Keratinocyte (primary cell): Measurements from ENCODE around the gene VPS13A. TPM values are rescaled to one million over a fixed set of nuclear protein-coding genes. Genes with fewer than 3 reads are reported as not detected.
"Not testable (repeated sequence)": the region's sequence is repeated elsewhere in the genome, so short reads cannot be mapped to it uniquely, and the experiment has no call there.

ENCODE experiments used
- DNase-seq: peaks from one replicate; pipeline ENCODE4 v3.0.0-alpha.2; 2011; ENCODE audit warnings: low read depth, missing footprints, low spot score
- FAIRE-seq: peaks from 2 replicates; lab custom pipeline; 2011; peaks lifted over from hg19 to GRCh38; lab: Jason Lieb, UNC
- H2AFZ ChIP-seq: 2 replicates; pipeline ENCODE4 v1.6.0; 2012; ENCODE audit warnings: low read length, control low read depth, inconsistent platforms; ENCODE audit not compliant: control insufficient read depth
- H3K27ac ChIP-seq: 2 replicates; pipeline ENCODE4 v1.5.1; 2011; ENCODE audit warnings: low read length; ENCODE audit not compliant: control insufficient read depth, insufficient read depth
- H3K27me3 ChIP-seq: 3 replicates; pipeline ENCODE4 v1.6.0; 2011; ENCODE audit warnings: low read length; ENCODE audit not compliant: control insufficient read depth, insufficient read depth; ENCODE audit errors: extremely low read depth
- H3K36me3 ChIP-seq, 2 experiments: 2 replicates in 1 of 2; 3 replicates in 1 of 2; pipeline ENCODE4 v1.5.1; 2011; ENCODE audit warnings: low read length in 2 of 2, mild to moderate bottlenecking in 1 of 2; ENCODE audit not compliant: control insufficient read depth in 2 of 2, insufficient read depth in 2 of 2; ENCODE audit errors: extremely low read depth in 1 of 2
- H3K4me1 ChIP-seq: 3 replicates; pipeline ENCODE4 v1.5.1; 2011; ENCODE audit warnings: low read length; ENCODE audit not compliant: control insufficient read depth, insufficient read depth; ENCODE audit errors: extremely low read depth
- H3K4me2 ChIP-seq: 3 replicates; pipeline ENCODE4 v1.6.0; 2011; ENCODE audit warnings: low read depth, low read length; ENCODE audit not compliant: control insufficient read depth, insufficient read depth; ENCODE audit errors: extremely low read depth
- H3K4me3 ChIP-seq, 3 experiments: fragments of 200-600 bp in 1 of 3; sonication (generic) in 1 of 3; 2 replicates in 2 of 3; 3 replicates in 1 of 3; pipeline ENCODE4 v1.5.1; 2011 to 2016; ENCODE audit warnings: low read length in 3 of 3, mild to moderate bottlenecking in 3 of 3, control low read depth in 2 of 3, inconsistent platforms in 1 of 3, low read depth in 1 of 3, mixed read lengths in 1 of 3, mixed run types in 1 of 3, moderate library complexity in 1 of 3; ENCODE audit not compliant: control insufficient read depth in 2 of 3, insufficient read depth in 2 of 3; ENCODE audit errors: extremely low read depth in 1 of 3
- H3K79me2 ChIP-seq: 2 replicates; pipeline ENCODE4 v1.6.0; 2012; ENCODE audit warnings: low read length; ENCODE audit not compliant: control insufficient read depth, insufficient read depth
- H3K9ac ChIP-seq: 3 replicates; pipeline ENCODE4 v1.6.0; 2011; ENCODE audit warnings: low read length; ENCODE audit not compliant: control insufficient read depth, insufficient read depth; ENCODE audit errors: extremely low read depth
- H3K9me1 ChIP-seq: 3 replicates; pipeline ENCODE4 v1.6.0; 2011; ENCODE audit warnings: low read length; ENCODE audit not compliant: control insufficient read depth, insufficient read depth; ENCODE audit errors: extremely low read depth
- H3K9me3 ChIP-seq: 2 replicates; pipeline ENCODE4 v1.5.1; 2012; ENCODE audit warnings: low read depth, low read length; ENCODE audit not compliant: control insufficient read depth
- H4K20me1 ChIP-seq: 3 replicates; pipeline ENCODE4 v1.6.0; 2011; ENCODE audit warnings: low read length; ENCODE audit not compliant: control insufficient read depth, insufficient read depth; ENCODE audit errors: extremely low read depth
- CTCF ChIP-seq, 3 experiments: IDR thresholded peaks in 1 of 3; conservative IDR thresholded peaks in 1 of 3; optimal IDR thresholded peaks in 1 of 3; 2 replicates in 2 of 3; 3 replicates in 1 of 3; pipeline versions ENCODE3 to v1.5.1; 2011; ENCODE audit warnings: low read length in 3 of 3, mild to moderate bottlenecking in 3 of 3, moderate library complexity in 2 of 3, control low read depth in 1 of 3, inconsistent platforms in 1 of 3; ENCODE audit not compliant: insufficient read depth in 2 of 3; ENCODE audit errors: extremely low read depth in 1 of 3
- EZH2 ChIP-seq: IDR thresholded peaks from one replicate; pipeline ENCODE4 v1.6.1; 2012; ENCODE audit warnings: inconsistent platforms, mild to moderate bottlenecking, low read length, moderate library complexity
- dilution Hi-C: fragments of 300-500 bp; cut with MboI; formaldehyde crosslinking; loops from one replicate; pipeline ENCODE4 v1.7.0; 2020; ENCODE audit warnings: low sequenced_read_pairs; ENCODE audit not compliant: extremely low pct_ligation_motif_present
- polyA plus RNA-seq, 5 experiments: library from polyadenylated mRNA; depleted of rRNA in 3 of 5; stranded (reverse) in 3 of 5; stranded (forward) in 1 of 5; unstranded in 1 of 5; fragments of >200 nt; gene quantifications; 1 replicate in 1 of 5; 2 replicates in 3 of 5; 3 replicates in 1 of 5; pipeline versions ENCODE4 v1.2.1 to v1.2.3, GENCODE V29; 2011 to 2012; ENCODE audit warnings: missing spikeins in 2 of 5, low read depth in 1 of 5, low replicate concordance in 1 of 5

VPS13A gene
- polyA plus RNA-seq, 1 donor (not counting 4 experiments of a cell fraction or from before 2014, with no cell fraction given) = 55.3 TPM

GRCh38 chr9:77440057-77440456 is 262.7 kb downstream of the VPS13A start:
- DNase-seq (no peak), FAIRE-seq (no peak)
- Histone ChIP-seq H3K4me2 (no peak overlapping the region), H3K4me1 (no peaks in the 10 kb centered on the region), H3K79me2 (no peaks in the 10 kb centered on the region), H3K27me3 (no peaks in the 10 kb centered on the region), H3K4me3 (no peak overlapping the region), H3K9me1 (no peaks in the 10 kb centered on the region), H2AFZ (no peak overlapping the region), H4K20me1 (no peaks in the 10 kb centered on the region), H3K27ac (no peak overlapping the region), H3K36me3 (no peaks in the 10 kb centered on the region), H3K9ac (no peak overlapping the region), H3K9me3 (no peaks in the 10 kb centered on the region)
- no peak for TF ChIP-seq CTCF (optimal IDR thresholded peaks at IDR 0.05 in 1 of 3, IDR thresholded peaks at IDR 0.05 in 1 of 3, conservative IDR thresholded peaks at IDR 0.05 in 1 of 3; ENCODE audit: extremely low read depth in 1 of 3, insufficient read depth in 2 of 3, low read length in 3 of 3)
- no peak for TF ChIP-seq EZH2
- dilution Hi-C loops = no loop called here

- H4K20me1 ChIP-seq, H3K9ac ChIP-seq, H3K36me3 ChIP-seq, H2AFZ ChIP-seq, H3K9me1 ChIP-seq, dilution Hi-C loops, FAIRE-seq, H3K27ac ChIP-seq, H3K4me2 ChIP-seq, H3K4me3 ChIP-seq, H3K79me2 ChIP-seq, H3K9me3 ChIP-seq, H3K4me1 ChIP-seq, H3K27me3 ChIP-seq, DNase-seq: not testable (repeated sequence)
These were observed 263.8 kb downstream of the VPS13A start for GRCh38 chr9:77441124-77441523.

GRCh38 chr9:77442436-77442835 is 265.1 kb downstream of the VPS13A start:
- FAIRE-seq (no peak), DNase-seq (no peak)
- Histone ChIP-seq H4K20me1 (no peaks in the 10 kb centered on the region), H3K27ac (no peak overlapping the region), H2AFZ (no peak overlapping the region), H3K4me3 (no peak overlapping the region), H3K9me1 (no peaks in the 10 kb centered on the region), H3K36me3 (no peaks in the 10 kb centered on the region), H3K9me3 (no peaks in the 10 kb centered on the region), H3K4me2 (no peak overlapping the region), H3K9ac (no peak overlapping the region), H3K4me1 (no peaks in the 10 kb centered on the region), H3K27me3 (no peaks in the 10 kb centered on the region), H3K79me2 (no peaks in the 10 kb centered on the region)
- dilution Hi-C loops = no loop called here
- TF ChIP-seq CTCF (optimal IDR thresholded peaks at IDR 0.05 in 1 of 3, IDR thresholded peaks at IDR 0.05 in 1 of 3, conservative IDR thresholded peaks at IDR 0.05 in 1 of 3; ENCODE audit: extremely low read depth in 1 of 3, insufficient read depth in 2 of 3, low read length in 3 of 3) (no peak), EZH2 (no peak)
